ENCODE data around the gene PLPPR1. TPM values are rescaled to one million over a fixed set of nuclear protein-coding genes. Genes with fewer than 3 reads are reported as not detected.

PLPPR1 gene
- polyA plus RNA-seq, 3 donors, result not detected

- DNase-seq, result no peak
- Histone ChIP-seq H3K27ac (ENCODE audit: low read depth in 1 of 2, low read length in 2 of 2) (no peak overlapping the region), H3K4me2 (replicated peaks; ENCODE audit: extremely low read depth, low read length, poor library complexity, severe bottlenecking) (no peak overlapping the region), H3K9me3 (replicated peaks in 1 of 2; ENCODE audit: control insufficient read depth in 1 of 2, insufficient read depth in 1 of 2, low read length in 2 of 2) (no peaks in the 10 kb centered on the region), H4K20me1 (ENCODE audit: insufficient read depth, low read length) (no peaks in the 10 kb centered on the region), H2AFZ (ENCODE audit: insufficient read depth, low read depth, low read length, poor library complexity, severe bottlenecking) (no peak overlapping the region), H3K9ac (ENCODE audit: insufficient read depth, low read length, poor library complexity, severe bottlenecking) (no peak overlapping the region), H3K36me3 (replicated peaks in 1 of 2; ENCODE audit: control insufficient read depth in 1 of 2, insufficient read depth in 2 of 2, low read length in 2 of 2) (no peaks in the 10 kb centered on the region), H3K79me2 (ENCODE audit: insufficient read depth, low read length) (no peaks in the 10 kb centered on the region), H3K4me3 (replicated peaks in 1 of 3; ENCODE audit: low read depth in 2 of 3, low read length in 3 of 3) (no peak overlapping the region), H3K4me1 (ENCODE audit: control insufficient read depth in 1 of 2, insufficient read depth in 2 of 2, low read length in 2 of 2) (no peaks in the 10 kb centered on the region), H3K27me3 (ENCODE audit: control insufficient read depth in 2 of 2, insufficient read depth in 2 of 2, low read length in 2 of 2) (no peaks in the 10 kb centered on the region)
- intact Hi-C loops (cut with micrococcal nuclease), result no loop called here
- no peak overlapping the region for H3K4me3 Mint-ChIP-seq
- peaks cover 0 to 3% (median 0%) of the 10 kb centered on the region in 3 donors for H3K27me3 Mint-ChIP-seq (ENCODE audit: low read depth in 3 of 3)
- no peak overlapping the region for H3K27ac Mint-ChIP-seq
- no peaks in the 10 kb centered on the region for H3K36me3 Mint-ChIP-seq
- 51% methylated on average over 6 of the region's 8 CpGs for WGBS (ENCODE audit: insufficient coverage)
- no peaks in the 10 kb centered on the region for H3K9me3 Mint-ChIP-seq
- H3K4me1 Mint-ChIP-seq, result no peaks in the 10 kb centered on the region
- TF ChIP-seq, protein P1, sequence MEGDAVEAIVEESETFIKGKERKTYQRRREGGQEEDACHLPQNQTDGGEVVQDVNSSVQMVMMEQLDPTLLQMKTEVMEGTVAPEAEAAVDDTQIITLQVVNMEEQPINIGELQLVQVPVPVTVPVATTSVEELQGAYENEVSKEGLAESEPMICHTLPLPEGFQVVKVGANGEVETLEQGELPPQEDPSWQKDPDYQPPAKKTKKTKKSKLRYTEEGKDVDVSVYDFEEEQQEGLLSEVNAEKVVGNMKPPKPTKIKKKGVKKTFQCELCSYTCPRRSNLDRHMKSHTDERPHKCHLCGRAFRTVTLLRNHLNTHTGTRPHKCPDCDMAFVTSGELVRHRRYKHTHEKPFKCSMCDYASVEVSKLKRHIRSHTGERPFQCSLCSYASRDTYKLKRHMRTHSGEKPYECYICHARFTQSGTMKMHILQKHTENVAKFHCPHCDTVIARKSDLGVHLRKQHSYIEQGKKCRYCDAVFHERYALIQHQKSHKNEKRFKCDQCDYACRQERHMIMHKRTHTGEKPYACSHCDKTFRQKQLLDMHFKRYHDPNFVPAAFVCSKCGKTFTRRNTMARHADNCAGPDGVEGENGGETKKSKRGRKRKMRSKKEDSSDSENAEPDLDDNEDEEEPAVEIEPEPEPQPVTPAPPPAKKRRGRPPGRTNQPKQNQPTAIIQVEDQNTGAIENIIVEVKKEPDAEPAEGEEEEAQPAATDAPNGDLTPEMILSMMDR (IDR thresholded peaks at IDR 0.05), result no peak
Measured at GRCh38 chr9:101054657-101055056, 26.1 kb downstream of the PLPPR1 start.

GRCh38 chr9:101055516-101055915 lies 27.0 kb downstream of the PLPPR1 start:
- H3K9me3 ChIP-seq (replicated peaks in 1 of 2; ENCODE audit: control insufficient read depth in 1 of 2, insufficient read depth in 1 of 2, low read length in 2 of 2), result no peaks in the 10 kb centered on the region
- H3K4me3 Mint-ChIP-seq, result no peak overlapping the region
- H3K27ac Mint-ChIP-seq, result no peak overlapping the region
- DNase-seq, result no peak
- intact Hi-C loops (cut with micrococcal nuclease), result no loop called here
- TF ChIP-seq, protein P1 (IDR thresholded peaks at IDR 0.05), result no peak
- no peaks in the 10 kb centered on the region for H3K9me3 Mint-ChIP-seq
- H3K9ac ChIP-seq (ENCODE audit: insufficient read depth, low read length, poor library complexity, severe bottlenecking), result no peak overlapping the region
- H4K20me1 ChIP-seq (ENCODE audit: insufficient read depth, low read length), result no peaks in the 10 kb centered on the region
- H3K4me3 ChIP-seq (replicated peaks in 1 of 3; ENCODE audit: low read depth in 2 of 3, low read length in 3 of 3), result no peak overlapping the region
- no peak overlapping the region for H3K27ac ChIP-seq (ENCODE audit: low read depth in 1 of 2, low read length in 2 of 2)
- no peaks in the 10 kb centered on the region for H3K4me1 Mint-ChIP-seq
- no peak overlapping the region for H3K4me2 ChIP-seq (replicated peaks; ENCODE audit: extremely low read depth, low read length, poor library complexity, severe bottlenecking)
- no peaks in the 10 kb centered on the region for H3K4me1 ChIP-seq (ENCODE audit: control insufficient read depth in 1 of 2, insufficient read depth in 2 of 2, low read length in 2 of 2)
- no CpG with 5 or more reads among the region's 3 CpGs for WGBS (ENCODE audit: insufficient coverage)
- peaks cover 0 to 3% (median 0%) of the 10 kb centered on the region in 3 donors for H3K27me3 Mint-ChIP-seq (ENCODE audit: low read depth in 3 of 3)
- no peaks in the 10 kb centered on the region for H3K79me2 ChIP-seq (ENCODE audit: insufficient read depth, low read length)
- H2AFZ ChIP-seq (ENCODE audit: insufficient read depth, low read depth, low read length, poor library complexity, severe bottlenecking), result no peak overlapping the region
- H3K36me3 ChIP-seq (replicated peaks in 1 of 2; ENCODE audit: control insufficient read depth in 1 of 2, insufficient read depth in 2 of 2, low read length in 2 of 2), result no peaks in the 10 kb centered on the region
- H3K27me3 ChIP-seq (ENCODE audit: control insufficient read depth in 2 of 2, insufficient read depth in 2 of 2, low read length in 2 of 2), result no peaks in the 10 kb centered on the region
- H3K36me3 Mint-ChIP-seq, result no peaks in the 10 kb centered on the region

All from CD14-positive monocyte (primary cell).